IMR-90 (cell line): ENCODE results near the gene ATP2B1.

Source experiments
- CEBPB ChIP-seq: IDR thresholded peaks from 2 replicates; pipeline ENCODE4 v1.6.1; 2012; ENCODE audit warnings: low read depth, low read length, improper control_type of control experiment
- CHD1 ChIP-seq: IDR thresholded peaks from 2 replicates; pipeline ENCODE4 v1.6.1; 2012; ENCODE audit warnings: low read depth, low read length, improper control_type of control experiment
- CTCF ChIP-seq: conservative IDR thresholded peaks from 2 replicates; pipeline ENCODE4 v1.5.1; 2012; ENCODE audit warnings: mild to moderate bottlenecking, low read depth, low read length, improper control_type of control experiment
- FOS ChIP-seq: fragments of 150-350 bp; IDR thresholded peaks from 2 replicates; pipeline ENCODE4 v1.6.1; 2016; ENCODE audit warnings: low read depth, low read length
- MAFK ChIP-seq: IDR thresholded peaks from 2 replicates; pipeline ENCODE4 v1.6.1; 2012; ENCODE audit warnings: low read depth, low read length, improper control_type of control experiment
- MAZ ChIP-seq: IDR thresholded peaks from 2 replicates; pipeline ENCODE4 v1.6.1; 2012; ENCODE audit warnings: low read depth, mild to moderate bottlenecking, low read length, improper control_type of control experiment, moderate library complexity, borderline replicate concordance
- MXI1 ChIP-seq: IDR thresholded peaks from 2 replicates; pipeline ENCODE4 v1.6.1; 2012; ENCODE audit warnings: low read depth, mild to moderate bottlenecking, low read length, moderate library complexity, borderline replicate concordance
- NFE2L2 ChIP-seq: fragments of 150-350 bp; IDR thresholded peaks from 2 replicates; pipeline ENCODE4 v1.6.1; 2016; ENCODE audit warnings: low read depth, mild to moderate bottlenecking, low read length
- POLR2A ChIP-seq: IDR thresholded peaks from 2 replicates; pipeline ENCODE4 v1.6.1; 2012; ENCODE audit warnings: mild to moderate bottlenecking, low read depth, low read length
- RAD21 ChIP-seq: IDR thresholded peaks from 2 replicates; pipeline ENCODE4 v1.6.1; 2012; ENCODE audit warnings: low read length, improper control_type of control experiment
- RFX5 ChIP-seq: IDR thresholded peaks from 2 replicates; pipeline ENCODE4 v1.8.0; 2012; ENCODE audit warnings: low read depth, mild to moderate bottlenecking, low read length, moderate library complexity
- SMC3 ChIP-seq: fragments of 150-350 bp; IDR thresholded peaks from 2 replicates; pipeline ENCODE4 v1.6.1; 2016; ENCODE audit warnings: low read depth, mild to moderate bottlenecking, antibody characterized with exemption, low read length, moderate library complexity
- TF ChIP-seq, protein P1 (sequence below): fragments of 150-350 bp; IDR thresholded peaks from 2 replicates; pipeline ENCODE4 v1.6.1; 2017; ENCODE audit warnings: mild to moderate bottlenecking, antibody characterized with exemption, low read length, low read depth
- TF ChIP-seq, protein P2 (sequence below): fragments of 150-350 bp; IDR thresholded peaks from 2 replicates; pipeline ENCODE4 v1.6.1; 2016; ENCODE audit warnings: low read depth, mild to moderate bottlenecking, low read length, moderate library complexity, borderline replicate concordance

- TF ChIP-seq CEBPB, result no peak
- TF ChIP-seq MXI1, result no peak
- no peak for TF ChIP-seq POLR2A
- TF ChIP-seq CTCF, result no peak
- TF ChIP-seq FOS, result no peak
- no peak for TF ChIP-seq RAD21
- no peak for TF ChIP-seq MAFK
- TF ChIP-seq, protein P1, sequence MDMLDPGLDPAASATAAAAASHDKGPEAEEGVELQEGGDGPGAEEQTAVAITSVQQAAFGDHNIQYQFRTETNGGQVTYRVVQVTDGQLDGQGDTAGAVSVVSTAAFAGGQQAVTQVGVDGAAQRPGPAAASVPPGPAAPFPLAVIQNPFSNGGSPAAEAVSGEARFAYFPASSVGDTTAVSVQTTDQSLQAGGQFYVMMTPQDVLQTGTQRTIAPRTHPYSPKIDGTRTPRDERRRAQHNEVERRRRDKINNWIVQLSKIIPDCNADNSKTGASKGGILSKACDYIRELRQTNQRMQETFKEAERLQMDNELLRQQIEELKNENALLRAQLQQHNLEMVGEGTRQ, result no peak
- no peak for TF ChIP-seq NFE2L2
- TF ChIP-seq, protein P2, sequence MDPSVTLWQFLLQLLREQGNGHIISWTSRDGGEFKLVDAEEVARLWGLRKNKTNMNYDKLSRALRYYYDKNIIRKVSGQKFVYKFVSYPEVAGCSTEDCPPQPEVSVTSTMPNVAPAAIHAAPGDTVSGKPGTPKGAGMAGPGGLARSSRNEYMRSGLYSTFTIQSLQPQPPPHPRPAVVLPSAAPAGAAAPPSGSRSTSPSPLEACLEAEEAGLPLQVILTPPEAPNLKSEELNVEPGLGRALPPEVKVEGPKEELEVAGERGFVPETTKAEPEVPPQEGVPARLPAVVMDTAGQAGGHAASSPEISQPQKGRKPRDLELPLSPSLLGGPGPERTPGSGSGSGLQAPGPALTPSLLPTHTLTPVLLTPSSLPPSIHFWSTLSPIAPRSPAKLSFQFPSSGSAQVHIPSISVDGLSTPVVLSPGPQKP, result no peak
- TF ChIP-seq RFX5, result no peak
- no peak for TF ChIP-seq CHD1
- TF ChIP-seq MAZ, result no peak
- TF ChIP-seq SMC3, result no peak
Observed at GRCh38 chr12:89685363-89685972, 23.2 kb downstream of the ATP2B1 start.
